ENCODE results near the gene CACNA2D3.
"Not testable (repeated sequence)": the region's sequence is repeated elsewhere in the genome, so short reads cannot be mapped to it uniquely, and the experiment has no call there.

Gene CACNA2D3

GRCh38 chr3:55089211-55089610, 966.9 kb downstream of the CACNA2D3 start:
- DNase-seq (ENCODE audit: extremely low read depth in 1 of 2, low read depth in 1 of 2), result no peak

- no peak for DNase-seq (ENCODE audit: extremely low read depth in 1 of 2, low read depth in 1 of 2)
Measured at GRCh38 chr3:55090291-55090690, 967.9 kb downstream of the CACNA2D3 start.

- DNase-seq (ENCODE audit: extremely low read depth in 1 of 2, low read depth in 1 of 2), result no peak
Measured at GRCh38 chr3:55090746-55091145, 968.4 kb downstream of the CACNA2D3 start.

- no peak for DNase-seq (ENCODE audit: extremely low read depth in 1 of 2, low read depth in 1 of 2)
Measured at GRCh38 chr3:55091381-55092225, 969.3 kb downstream of the CACNA2D3 start.

- DNase-seq (ENCODE audit: extremely low read depth in 1 of 2, low read depth in 1 of 2), result no peak
Measured at GRCh38 chr3:55094676-55095075, 972.3 kb downstream of the CACNA2D3 start.

GRCh38 chr3:55097441-55097840, 975.1 kb downstream of the CACNA2D3 start:
- no peak for DNase-seq (ENCODE audit: extremely low read depth in 1 of 2, low read depth in 1 of 2)

GRCh38 chr3:55105647-55106046, 983.3 kb downstream of the CACNA2D3 start:
- no peak for DNase-seq (ENCODE audit: extremely low read depth in 1 of 2, low read depth in 1 of 2)

GRCh38 chr3:55107187-55107586, 984.8 kb downstream of the CACNA2D3 start:
- DNase-seq (ENCODE audit: extremely low read depth in 1 of 2, low read depth in 1 of 2), result no peak

GRCh38 chr3:55111906-55112305, 989.6 kb downstream of the CACNA2D3 start:
- DNase-seq (ENCODE audit: extremely low read depth in 1 of 2, low read depth in 1 of 2), result not testable (repeated sequence)

GRCh38 chr3:55118451-55118850, 996.1 kb downstream of the CACNA2D3 start:
- DNase-seq (ENCODE audit: extremely low read depth in 1 of 2, low read depth in 1 of 2), result no peak

GRCh38 chr3:55119268-55119667, 996.9 kb downstream of the CACNA2D3 start:
- DNase-seq (ENCODE audit: extremely low read depth in 1 of 2, low read depth in 1 of 2), result no peak

GRCh38 chr3:55122312-55122711, 1000.0 kb downstream of the CACNA2D3 start:
- DNase-seq (ENCODE audit: extremely low read depth in 1 of 2, low read depth in 1 of 2), result no peak
